ENCODE measurements around the gene TINAGL1. TPM values are rescaled to one million over a fixed set of nuclear protein-coding genes. Genes with fewer than 3 reads are reported as not detected.
A peak's percentile ranks its signal among the peaks of the same experiment; 100 is the strongest.

TINAGL1 gene, protein sequence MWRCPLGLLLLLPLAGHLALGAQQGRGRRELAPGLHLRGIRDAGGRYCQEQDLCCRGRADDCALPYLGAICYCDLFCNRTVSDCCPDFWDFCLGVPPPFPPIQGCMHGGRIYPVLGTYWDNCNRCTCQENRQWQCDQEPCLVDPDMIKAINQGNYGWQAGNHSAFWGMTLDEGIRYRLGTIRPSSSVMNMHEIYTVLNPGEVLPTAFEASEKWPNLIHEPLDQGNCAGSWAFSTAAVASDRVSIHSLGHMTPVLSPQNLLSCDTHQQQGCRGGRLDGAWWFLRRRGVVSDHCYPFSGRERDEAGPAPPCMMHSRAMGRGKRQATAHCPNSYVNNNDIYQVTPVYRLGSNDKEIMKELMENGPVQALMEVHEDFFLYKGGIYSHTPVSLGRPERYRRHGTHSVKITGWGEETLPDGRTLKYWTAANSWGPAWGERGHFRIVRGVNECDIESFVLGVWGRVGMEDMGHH
- not detected for total RNA-seq

DNA sequence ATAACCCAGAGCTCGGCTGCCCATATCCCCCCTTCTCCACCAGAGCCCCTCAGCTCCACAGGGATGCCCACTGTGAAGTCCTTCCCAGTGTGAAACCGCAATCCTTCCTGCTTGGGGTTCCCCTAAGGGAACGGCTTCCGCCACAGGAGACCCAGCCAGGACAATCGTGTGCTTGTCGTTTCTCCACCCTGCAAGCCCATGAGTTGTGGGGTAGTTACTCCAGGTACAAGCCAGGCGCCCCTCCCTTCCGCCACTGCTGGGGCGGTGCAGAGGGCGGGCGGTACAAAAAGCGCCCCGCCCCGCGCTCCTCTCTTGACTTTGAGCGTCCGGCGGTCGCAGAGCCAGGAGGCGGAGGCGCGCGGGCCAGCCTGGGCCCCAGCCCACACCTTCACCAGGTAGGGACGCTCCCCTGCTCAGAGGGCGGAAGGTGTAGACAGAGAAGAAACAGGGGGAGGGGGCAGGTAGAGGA lies at the start of gene TINAGL1:
TSS of gene TINAGL1 (plus strand) at position 315 of the 469 bp plus-strand sequence. CDS start 634 bp downstream, outside the sequence.
- DNase-seq: no peak
- Mint-ChIP-seq H3K27me3 (peaks cover 4% of the 10 kb centered on the region), H3K36me3 (ENCODE audit: low read depth) (no peaks in the 10 kb centered on the region), H3K27ac (no peak within 1 kb of the TSS), H3K4me3 (no peak within 1 kb of the TSS), H3K4me1 (peaks cover 2% of the 10 kb centered on the region), H3K9me3 (ENCODE audit: low read depth) (no peaks in the 10 kb centered on the region)
- intact Hi-C loops (cut with DNase I, micrococcal nuclease): no loop called here
- ATAC-seq: no peak
- POLR2A ChIA-PET: no interaction called here
- CTCF ChIA-PET: no interaction called here

DNA sequence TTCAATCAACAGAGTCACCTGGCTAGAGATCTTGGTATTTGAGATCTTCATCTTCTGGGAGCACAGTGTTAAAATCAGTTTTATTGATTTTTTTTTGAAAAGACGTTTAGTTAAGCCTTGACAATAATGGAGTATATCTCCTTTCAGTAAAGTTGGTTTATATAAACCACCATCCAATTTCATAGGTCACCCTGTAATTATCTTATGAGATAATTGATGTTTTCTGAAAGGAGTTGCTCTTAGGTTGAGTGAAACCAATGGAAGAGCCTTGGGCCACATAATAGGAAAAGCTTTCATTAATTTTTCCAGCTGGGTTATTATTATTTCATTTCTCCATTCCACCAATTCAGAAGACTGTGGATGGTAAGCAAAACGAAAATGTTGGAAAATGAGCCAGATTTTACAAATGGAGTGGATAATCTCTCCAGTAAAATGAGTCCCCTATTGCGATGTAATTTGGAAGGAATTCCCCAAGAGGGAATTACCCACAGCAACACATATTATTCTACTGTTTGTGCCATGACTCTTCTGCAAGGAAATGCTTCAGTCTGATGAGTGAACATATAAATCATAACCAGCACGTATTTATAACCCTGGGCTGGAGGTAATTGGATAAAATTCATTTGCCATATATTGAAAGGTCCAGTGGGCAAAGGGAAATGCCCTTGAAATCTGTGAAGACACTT lies 46.2 kb upstream of the TINAGL1 start:
- POLR2A ChIA-PET: interaction anchor here (0.7 kb wide), 1 partner anchor 228 kb away, joined by 5 read pairs; no protein-coding TSS in a partner anchor
- peaks cover 1% of the 10 kb centered on the region for H3K27me3 Mint-ChIP-seq
- intact Hi-C loops (cut with DNase I, micrococcal nuclease): no loop called here
- no peak overlapping the region for H3K4me3 Mint-ChIP-seq
- no peak overlapping the region for H3K27ac Mint-ChIP-seq
- DNase-seq: no peak
- no peaks in the 10 kb centered on the region for H3K9me3 Mint-ChIP-seq (ENCODE audit: low read depth)
- no peak for ATAC-seq
- CTCF ChIA-PET: interaction anchor here (1.6 to 2.1 kb wide), 2 partner anchors 24 to 33 kb away, joined by 3 to 4 read pairs; no protein-coding TSS in a partner anchor
- H3K36me3 Mint-ChIP-seq (ENCODE audit: low read depth): no peaks in the 10 kb centered on the region
- H3K4me1 Mint-ChIP-seq: no peaks in the 10 kb centered on the region

DNA sequence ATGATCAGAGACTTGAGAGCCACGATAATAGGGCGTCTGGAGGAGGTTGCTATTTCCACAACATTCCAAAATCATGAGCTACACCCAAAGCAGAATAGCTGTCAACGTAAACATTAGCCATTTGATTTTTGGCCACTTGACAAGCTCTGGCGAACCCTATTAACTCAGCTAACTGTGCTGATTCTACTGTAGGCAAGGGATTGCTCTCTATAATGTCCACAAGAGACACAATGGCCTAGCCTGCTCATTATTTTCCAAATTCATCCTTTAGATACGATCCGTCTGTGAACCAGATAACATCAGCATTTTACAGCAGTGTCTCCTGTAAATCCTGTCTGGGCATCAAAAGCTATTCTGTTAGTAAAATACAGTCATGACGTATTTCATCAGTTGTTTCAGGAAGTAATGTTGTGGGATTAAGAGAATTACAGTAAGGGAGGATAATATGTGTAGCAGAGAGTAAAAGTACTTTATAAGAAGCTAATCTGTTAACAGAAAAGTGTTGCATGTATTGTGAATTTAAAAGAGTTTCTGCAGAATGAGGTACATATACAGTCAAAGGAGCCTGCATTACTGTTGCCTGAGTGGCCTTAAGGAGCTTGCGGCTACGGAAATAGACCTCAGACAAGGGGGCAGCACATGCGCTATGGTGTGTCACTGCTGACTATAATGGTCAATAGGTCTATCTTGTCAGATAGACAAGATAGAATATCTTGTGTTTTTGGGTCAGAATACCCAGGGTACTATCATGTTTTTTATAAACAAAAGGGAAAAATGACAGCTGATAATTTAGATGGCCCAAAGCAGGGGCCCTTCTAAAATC lies 44.9 kb upstream of the TINAGL1 start:
- no peaks in the 10 kb centered on the region for H3K9me3 Mint-ChIP-seq (ENCODE audit: low read depth)
- peaks cover 8% of the 10 kb centered on the region for H3K4me1 Mint-ChIP-seq
- H3K27ac Mint-ChIP-seq: no peak overlapping the region
- DNase-seq (no peak), ATAC-seq (no peak)
- ChIA-PET POLR2A (no interaction called here), CTCF (interaction anchor here (0.6 to 2.1 kb wide), 7 partner anchors 11 to 109 kb away, joined by 3 to 7 read pairs (median 3); no protein-coding TSS in a partner anchor)
- peaks cover 8% of the 10 kb centered on the region for H3K27me3 Mint-ChIP-seq
- H3K36me3 Mint-ChIP-seq (ENCODE audit: low read depth): no peaks in the 10 kb centered on the region
- intact Hi-C loops (cut with DNase I, micrococcal nuclease): no loop called here
- no peak overlapping the region for H3K4me3 Mint-ChIP-seq

DNA sequence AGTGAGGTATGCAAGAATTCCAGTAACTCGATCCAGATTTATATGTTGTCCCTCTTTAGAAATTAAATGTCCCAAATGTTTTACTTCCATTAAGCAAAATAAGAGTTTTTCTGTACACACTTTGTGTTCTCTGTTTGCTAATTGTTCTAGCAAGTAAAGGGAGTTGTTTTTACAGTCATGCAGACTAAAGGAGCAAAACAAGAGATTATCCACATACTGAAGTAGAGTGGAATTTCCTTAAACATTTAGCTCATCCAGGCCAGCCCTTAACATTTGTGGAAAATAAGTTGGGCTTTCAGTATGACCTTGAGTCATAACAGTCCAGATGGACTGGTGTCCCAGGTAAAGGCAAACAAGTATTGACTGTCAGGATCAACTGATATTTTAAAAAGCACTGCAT lies 44.1 kb upstream of the TINAGL1 start:
- H3K4me1 Mint-ChIP-seq: peaks cover 8% of the 10 kb centered on the region
- no peak overlapping the region for H3K27ac Mint-ChIP-seq
- DNase-seq (no peak), ATAC-seq (no peak)
- POLR2A ChIA-PET: no interaction called here
- CTCF ChIA-PET: interaction anchor here (1.3 to 1.5 kb wide), 2 partner anchors 17 to 110 kb away, joined by 3 to 7 read pairs; no protein-coding TSS in a partner anchor
- H3K4me3 Mint-ChIP-seq: no peak overlapping the region
- intact Hi-C loops (cut with DNase I, micrococcal nuclease): no loop called here
- no peaks in the 10 kb centered on the region for H3K36me3 Mint-ChIP-seq (ENCODE audit: low read depth)
- peaks cover 8% of the 10 kb centered on the region for H3K27me3 Mint-ChIP-seq
- no peaks in the 10 kb centered on the region for H3K9me3 Mint-ChIP-seq (ENCODE audit: low read depth)

DNA sequence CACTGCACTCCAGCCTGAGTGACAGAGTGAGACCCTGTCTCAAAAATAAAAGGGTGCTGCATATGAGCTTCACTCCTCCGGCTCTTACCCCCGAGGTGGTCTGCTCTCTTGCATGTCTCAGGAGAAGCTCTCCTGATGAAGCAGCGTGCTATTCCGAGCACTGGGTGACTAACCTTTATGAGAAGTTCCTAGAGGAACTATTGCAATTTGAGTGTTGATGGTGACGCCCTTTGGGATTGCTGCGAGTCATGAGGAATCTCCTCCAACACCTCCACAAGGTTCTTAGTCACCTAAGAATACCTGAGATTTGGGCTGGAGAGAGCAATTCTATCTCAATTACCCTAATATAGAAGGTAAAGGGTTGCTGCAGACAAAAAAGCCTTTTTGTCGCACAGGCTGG lies 40.8 kb upstream of the TINAGL1 start:
- H3K27me3 Mint-ChIP-seq: peaks cover 8% of the 10 kb centered on the region
- ATAC-seq (no peak), DNase-seq (no peak)
- intact Hi-C loops (cut with DNase I, micrococcal nuclease): no loop called here
- H3K4me3 Mint-ChIP-seq: no peak overlapping the region
- ChIA-PET POLR2A (no interaction called here), CTCF (interaction anchor here (0.8 to 2.1 kb wide), 5 partner anchors 12 to 141 kb away, joined by 3 to 7 read pairs (median 5); partner anchors contain the start of gene HCRTR1)
- H3K36me3 Mint-ChIP-seq (ENCODE audit: low read depth): no peaks in the 10 kb centered on the region
- no peak overlapping the region for H3K27ac Mint-ChIP-seq
- H3K9me3 Mint-ChIP-seq (ENCODE audit: low read depth): no peaks in the 10 kb centered on the region
- peaks cover 8% of the 10 kb centered on the region for H3K4me1 Mint-ChIP-seq

DNA sequence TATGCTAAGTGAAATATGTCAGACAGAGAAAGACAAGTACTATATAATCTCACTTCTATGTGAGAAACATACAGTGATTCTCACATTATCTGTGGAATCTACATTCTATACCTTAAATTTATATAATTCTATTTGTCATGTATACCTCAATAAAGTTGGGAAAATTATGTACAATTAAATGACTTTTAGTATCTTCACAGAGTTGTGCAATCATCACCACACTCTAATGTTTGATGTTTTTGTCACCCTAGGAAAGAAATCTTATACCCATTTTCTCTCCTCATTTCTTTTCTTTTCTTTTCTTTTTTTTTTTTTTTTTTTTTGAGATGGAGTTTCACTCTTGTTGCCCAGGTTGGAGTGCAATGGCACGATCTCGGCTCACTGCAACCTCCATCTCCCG lies 37.0 kb upstream of the TINAGL1 start:
- no peaks in the 10 kb centered on the region for H3K36me3 Mint-ChIP-seq (ENCODE audit: low read depth)
- peaks cover 8% of the 10 kb centered on the region for H3K27me3 Mint-ChIP-seq
- H3K9me3 Mint-ChIP-seq (ENCODE audit: low read depth): peaks cover 2% of the 10 kb centered on the region
- no peak overlapping the region for H3K27ac Mint-ChIP-seq
- DNase-seq (no peak), ATAC-seq (no peak)
- ChIA-PET POLR2A (no interaction called here), CTCF (no interaction called here)
- H3K4me1 Mint-ChIP-seq: peaks cover 8% of the 10 kb centered on the region
- no peak overlapping the region for H3K4me3 Mint-ChIP-seq
- intact Hi-C loops (cut with DNase I, micrococcal nuclease): no loop called here

DNA sequence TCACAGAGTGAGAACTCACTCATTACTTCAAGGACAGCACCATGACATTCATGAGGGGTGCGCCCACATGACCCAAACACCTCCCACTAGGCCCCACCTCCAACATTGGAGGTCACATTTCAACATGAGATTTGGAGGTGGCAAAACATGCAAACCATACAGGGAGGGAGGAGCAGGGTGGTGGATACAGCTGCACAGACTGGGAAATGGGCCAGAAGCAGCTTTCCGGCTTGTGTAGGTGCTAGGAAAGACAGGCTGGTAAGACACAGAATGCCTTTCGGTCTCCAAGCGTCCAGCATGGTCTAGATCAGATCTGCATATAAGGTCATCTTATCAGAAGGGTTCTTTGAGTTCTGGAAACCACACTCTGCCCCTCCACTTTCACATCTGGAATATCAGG lies 35.1 kb upstream of the TINAGL1 start:
- CTCF ChIA-PET: no interaction called here

DNA sequence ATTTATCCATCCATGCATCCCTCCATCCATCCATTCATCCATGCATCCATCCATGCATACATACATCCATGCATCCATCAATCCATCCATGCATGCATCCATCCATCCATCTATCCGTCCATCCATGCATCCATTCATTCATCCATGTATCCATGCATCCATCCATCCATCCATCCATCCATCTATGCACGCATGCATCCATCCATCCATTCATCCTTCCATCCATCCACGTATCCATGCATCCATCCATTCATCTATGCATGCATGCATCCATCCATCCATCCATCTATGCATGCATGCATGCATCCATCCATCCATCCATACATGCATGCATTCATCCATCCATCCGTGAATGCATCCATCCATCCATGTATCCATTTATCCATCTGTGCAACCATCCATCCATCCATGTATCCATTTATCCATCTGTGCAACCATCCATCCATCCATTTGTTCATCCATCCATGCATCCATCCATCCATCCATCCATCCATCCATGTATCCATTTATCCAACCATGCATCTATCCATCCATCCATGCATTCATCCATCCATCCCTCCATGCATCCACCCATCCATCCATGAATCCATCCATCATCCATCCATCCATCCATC lies 30.3 kb upstream of the TINAGL1 start:
- no peak for DNase-seq
- no peak overlapping the region for H3K4me3 Mint-ChIP-seq
- intact Hi-C loops (cut with DNase I, micrococcal nuclease): loop anchor here (5.0 kb wide), 1 partner anchor 384 kb away; no protein-coding TSS in a partner anchor
- no peak for ATAC-seq
- H3K36me3 Mint-ChIP-seq (ENCODE audit: low read depth): no peaks in the 10 kb centered on the region
- H3K27me3 Mint-ChIP-seq: peaks cover 5% of the 10 kb centered on the region
- ChIA-PET CTCF (no interaction called here), POLR2A (no interaction called here)
- no peak overlapping the region for H3K27ac Mint-ChIP-seq
- H3K4me1 Mint-ChIP-seq: peaks cover 9% of the 10 kb centered on the region
- peaks cover 2% of the 10 kb centered on the region for H3K9me3 Mint-ChIP-seq (ENCODE audit: low read depth)

More for the DNA sequence above, 35.1 kb upstream of the TINAGL1 start:
- Mint-ChIP-seq H3K9me3 (ENCODE audit: low read depth) (peaks cover 2% of the 10 kb centered on the region), H3K27me3 (no peaks in the 10 kb centered on the region), H3K27ac (no peak overlapping the region), H3K4me1 (peaks cover 2% of the 10 kb centered on the region), H3K36me3 (ENCODE audit: low read depth) (no peaks in the 10 kb centered on the region), H3K4me3 (no peak overlapping the region)
- ATAC-seq: no peak
- intact Hi-C loops (cut with DNase I, micrococcal nuclease): no loop called here
- POLR2A ChIA-PET: no interaction called here
- DNase-seq: no peak

DNA sequence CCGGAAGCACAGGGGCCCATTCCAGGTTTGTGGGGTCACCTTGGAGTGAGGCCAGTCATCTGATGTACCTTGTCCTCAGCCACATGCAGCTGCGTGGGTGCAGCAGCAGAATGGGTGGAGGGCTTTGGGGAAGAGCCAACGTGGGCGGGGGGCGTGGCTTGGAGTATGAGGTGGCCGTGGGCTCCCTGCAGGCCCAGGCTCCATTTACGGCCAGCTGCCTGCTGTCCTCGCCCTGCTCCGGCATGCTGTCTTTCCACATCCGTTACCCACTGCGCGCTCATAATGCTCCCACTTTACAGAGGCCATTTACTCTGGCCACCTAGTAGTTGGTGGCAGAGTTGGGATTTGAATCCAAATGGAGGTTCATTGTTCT lies 27.8 kb upstream of the TINAGL1 start:
- peaks cover 9% of the 10 kb centered on the region for H3K4me1 Mint-ChIP-seq
- H3K27ac Mint-ChIP-seq: no peak overlapping the region
- H3K36me3 Mint-ChIP-seq (ENCODE audit: low read depth): no peaks in the 10 kb centered on the region
- no peak for ATAC-seq
- ChIA-PET POLR2A (interaction anchor here (1.0 kb wide), 1 partner anchor 252 kb away, joined by 4 read pairs; the partner anchor contains the start of genes SNRNP40 and ZCCHC17), CTCF (interaction anchor here (0.6 to 2.4 kb wide), 28 partner anchors 10 to 366 kb away, joined by 3 to 16 read pairs (median 4); partner anchors contain the start of genes PEF1 and ZCCHC17)
- no peaks in the 10 kb centered on the region for H3K9me3 Mint-ChIP-seq (ENCODE audit: low read depth)
- intact Hi-C loops (cut with DNase I, micrococcal nuclease): loop anchor here (2.0 to 5.0 kb wide), 3 partner anchors 126 to 386 kb away; no protein-coding TSS in a partner anchor
- H3K27me3 Mint-ChIP-seq: peaks cover 5% of the 10 kb centered on the region
- peak; percentile 26 for DNase-seq
- no peak overlapping the region for H3K4me3 Mint-ChIP-seq

DNA sequence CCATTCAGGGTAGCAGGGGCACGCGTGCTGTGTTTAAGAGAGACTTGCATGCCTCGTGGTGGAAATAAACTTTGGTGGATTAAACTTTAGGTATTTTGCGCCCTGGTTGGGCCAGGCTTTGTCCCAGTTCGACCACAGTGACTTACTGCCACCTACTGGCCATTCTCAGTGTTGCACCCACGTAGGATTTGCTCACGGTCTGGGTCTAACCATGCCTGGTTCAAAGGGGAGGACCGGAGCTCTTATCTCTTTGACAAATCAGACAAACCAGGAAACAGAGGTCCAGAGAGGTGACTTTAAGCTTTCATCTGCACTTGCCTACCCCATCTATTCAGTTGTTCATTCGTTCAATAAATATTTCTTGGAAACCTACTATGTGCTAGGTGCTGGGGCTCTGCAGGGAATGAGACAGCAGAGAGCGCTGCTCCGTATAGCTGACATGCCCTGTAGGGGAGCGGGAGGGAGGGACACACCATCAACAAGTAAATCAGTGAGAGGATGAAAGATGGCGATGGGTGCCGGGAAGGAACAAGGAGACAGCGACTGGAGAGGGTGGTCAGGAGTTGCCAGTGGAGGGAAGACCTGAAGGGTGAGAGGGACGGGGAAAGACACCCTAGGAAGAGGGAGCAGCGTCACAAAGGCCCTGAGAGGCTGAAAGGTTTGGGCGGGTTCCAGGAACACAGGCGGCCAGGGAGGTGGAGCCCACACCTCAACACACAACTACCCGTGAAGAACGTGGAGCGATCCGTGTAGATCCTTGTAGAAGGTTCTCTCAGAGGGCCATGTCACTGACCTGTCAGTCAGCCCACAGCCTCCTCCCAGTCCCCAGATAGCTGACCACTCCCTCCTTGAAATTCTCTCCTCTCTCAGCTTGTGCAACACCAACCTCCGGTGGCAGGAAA lies 27.2 kb upstream of the TINAGL1 start:
- peaks cover 9% of the 10 kb centered on the region for H3K4me1 Mint-ChIP-seq
- peak overlapping the region; percentile 71 for H3K27ac Mint-ChIP-seq
- CTCF ChIA-PET: interaction anchor here (0.5 to 2.4 kb wide), 42 partner anchors 9 to 716 kb away, joined by 3 to 16 read pairs (median 4); partner anchors contain the start of gene ZCCHC17
- peak; percentile 93 for DNase-seq
- peak overlapping the region; percentile 49 for H3K4me3 Mint-ChIP-seq
- peaks cover 8% of the 10 kb centered on the region for H3K27me3 Mint-ChIP-seq
- intact Hi-C loops (cut with DNase I, micrococcal nuclease): loop anchor here (1.0 to 5.0 kb wide), 8 partner anchors 89 to 387 kb away; no protein-coding TSS in a partner anchor
- ATAC-seq: peak; percentile 91
- no peaks in the 10 kb centered on the region for H3K9me3 Mint-ChIP-seq (ENCODE audit: low read depth)
- POLR2A ChIA-PET: interaction anchor here (1.0 kb wide), 1 partner anchor 252 kb away, joined by 4 read pairs; the partner anchor contains the start of genes SNRNP40 and ZCCHC17
- H3K36me3 Mint-ChIP-seq (ENCODE audit: low read depth): no peaks in the 10 kb centered on the region
